HS-27A (cell line): Measurements from ENCODE around the gene ADAMTS4.
A peak's percentile ranks its signal among the peaks of the same experiment; 100 is the strongest.

Experiments used
- DNase-seq: peaks from one replicate; pipeline ENCODE4 v3.0.0-alpha.2; 2012; ENCODE audit warnings: low read depth, missing footprints

The ADAMTS4 gene

GRCh38 chr1:161174911-161175310 is 23.9 kb downstream of the ADAMTS4 start:
- no peak for DNase-seq

GRCh38 chr1:161173711-161174110 is 25.1 kb downstream of the ADAMTS4 start:
- DNase-seq = no peak

- DNase-seq = peak; percentile 82
Observed at GRCh38 chr1:161172776-161173376, 26.0 kb downstream of the ADAMTS4 start.

GRCh38 chr1:161172349-161172748 is 26.5 kb downstream of the ADAMTS4 start:
- DNase-seq = no peak

- no peak for DNase-seq
Observed at GRCh38 chr1:161171696-161172095, 27.2 kb downstream of the ADAMTS4 start.

GRCh38 chr1:161171191-161171590 is 27.7 kb downstream of the ADAMTS4 start:
- no peak for DNase-seq

GRCh38 chr1:161168906-161169305 is 29.9 kb downstream of the ADAMTS4 start:
- no peak for DNase-seq

GRCh38 chr1:161166669-161167548 is 31.9 kb downstream of the ADAMTS4 start:
- no peak for DNase-seq

GRCh38 chr1:161165742-161166668 is 32.8 kb downstream of the ADAMTS4 start, which contains the start of gene PPOX:
Gene PPOX, plus strand, starts transcription at chr1:161166426. Its CDS starts 422 bp downstream, at chr1:161166848.
- peak; percentile 90 for DNase-seq

GRCh38 chr1:161164901-161165610 is 33.8 kb downstream of the ADAMTS4 start:
- no peak for DNase-seq

- DNase-seq = no peak
Observed at GRCh38 chr1:161163793-161164192, 35.1 kb downstream of the ADAMTS4 start.

- DNase-seq = no peak
Observed at GRCh38 chr1:161162806-161163205, 36.0 kb downstream of the ADAMTS4 start.

- DNase-seq = no peak
Observed at GRCh38 chr1:161162052-161162451, 36.8 kb downstream of the ADAMTS4 start.

- no peak for DNase-seq
Observed at GRCh38 chr1:161161652-161162051, 37.2 kb downstream of the ADAMTS4 start.

GRCh38 chr1:161160671-161161145 is 38.1 kb downstream of the ADAMTS4 start:
- DNase-seq = no peak

GRCh38 chr1:161159913-161160243 is 39.0 kb downstream of the ADAMTS4 start:
- no peak for DNase-seq

- DNase-seq = peak; percentile 66
Observed at GRCh38 chr1:161159087-161159912, 39.6 kb downstream of the ADAMTS4 start, which contains the start of gene USP21. Gene USP21, plus strand, starts transcription at chr1:161159500. Its CDS starts 1,141 bp downstream, at chr1:161160641.

GRCh38 chr1:161158316-161159010 is 40.4 kb downstream of the ADAMTS4 start:
- DNase-seq = no peak

- DNase-seq = no peak
Observed at GRCh38 chr1:161157867-161158266, 41.0 kb downstream of the ADAMTS4 start.
